GM12801 (cell line): ENCODE data around the gene ZBTB47.

Experiments
- CTCF ChIP-seq: IDR thresholded peaks from one replicate; pipeline ENCODE4 v1.5.1; 2011; ENCODE audit warnings: control low read depth; ENCODE audit not compliant: insufficient read length; ENCODE audit errors: extremely low read depth

The ZBTB47 gene

GRCh38 chr3:42672515-42672914, 19.0 kb downstream of the ZBTB47 start:
- no peak for TF ChIP-seq CTCF

- no peak for TF ChIP-seq CTCF
These were observed 19.6 kb downstream of the ZBTB47 start for GRCh38 chr3:42673082-42673481.

GRCh38 chr3:42674146-42674545, 20.6 kb downstream of the ZBTB47 start:
- TF ChIP-seq CTCF: no peak

GRCh38 chr3:42675909-42676308, 22.4 kb downstream of the ZBTB47 start:
- no peak for TF ChIP-seq CTCF

GRCh38 chr3:42678447-42678846, 24.9 kb downstream of the ZBTB47 start:
- no peak for TF ChIP-seq CTCF

GRCh38 chr3:42680271-42680670, 26.8 kb downstream of the ZBTB47 start:
- TF ChIP-seq CTCF: no peak

GRCh38 chr3:42680806-42681205, 27.3 kb downstream of the ZBTB47 start:
- TF ChIP-seq CTCF: no peak
